Right renal cortex interstitium (tissue), 3 donors: Measurements from ENCODE around the gene SF3A2. TPM values are rescaled to one million over a fixed set of nuclear protein-coding genes. Genes with fewer than 3 reads are reported as not detected.
"Not testable (repeated sequence)": the region's sequence is repeated elsewhere in the genome, so short reads cannot be mapped to it uniquely, and the experiment has no call there.

ENCODE experiments used
- DNase-seq, 3 donors: peaks; one replicate each; pipeline ENCODE4 v3.0.0-alpha.2; 2013; ENCODE audit warnings: low read depth in 3 of 3, low spot score in 2 of 3
- polyA plus RNA-seq, 3 donors: library from polyadenylated mRNA; unstranded; fragments of 120-200 nt; gene quantifications; one replicate each; pipeline ENCODE4 v1.2.1, GENCODE V29; 2013; ENCODE audit not compliant: insufficient read length in 3 of 3

Gene SF3A2
- polyA plus RNA-seq, 3 donors, result 48.8 to 58.2 (median 54.6) TPM

- DNase-seq, result no peak
Observed at GRCh38 chr19:2270423-2271233, 34.0 kb downstream of the SF3A2 start.

GRCh38 chr19:2271234-2272103 lies 34.8 kb downstream of the SF3A2 start:
- no peak for DNase-seq

GRCh38 chr19:2273356-2274184 lies 36.9 kb downstream of the SF3A2 start:
- DNase-seq, result no peak

- DNase-seq, result no peak
Observed at GRCh38 chr19:2274185-2274711, 37.6 kb downstream of the SF3A2 start.

GRCh38 chr19:2274931-2275535 lies 38.4 kb downstream of the SF3A2 start:
- DNase-seq, result no peak

- no peak for DNase-seq
Observed at GRCh38 chr19:2275588-2276428, 39.2 kb downstream of the SF3A2 start.

GRCh38 chr19:2276429-2276986 lies 39.9 kb downstream of the SF3A2 start:
- DNase-seq, result no peak

GRCh38 chr19:2277138-2277537 lies 40.5 kb downstream of the SF3A2 start:
- DNase-seq, result no peak

- DNase-seq, result no peak
Observed at GRCh38 chr19:2278459-2279158, 42.0 kb downstream of the SF3A2 start.

- no peak for DNase-seq
Observed at GRCh38 chr19:2280633-2281264, 44.1 kb downstream of the SF3A2 start.

GRCh38 chr19:2281265-2282061 lies 44.8 kb downstream of the SF3A2 start:
- not testable (repeated sequence) for DNase-seq

GRCh38 chr19:2282062-2282861 lies 45.6 kb downstream of the SF3A2 start, which contains the start of gene PEAK3:
PEAK3 (minus strand) TSS chr19:2282175; CDS start chr19:2280931, 1,244 bp downstream.
- no peak for DNase-seq

- no peak for DNase-seq
Observed at GRCh38 chr19:2282862-2283237, 46.2 kb downstream of the SF3A2 start.

- DNase-seq, result no peak
Observed at GRCh38 chr19:2283835-2284507, 47.3 kb downstream of the SF3A2 start.

- no peak for DNase-seq
Observed at GRCh38 chr19:2286402-2287140, 49.9 kb downstream of the SF3A2 start.
